SU-DHL-6 (cell line): ENCODE measurements around the gene SLC30A10.

ENCODE experiments used
- EZH2phosphoT487 ChIP-seq: fragments of 200-600 bp; sonication (generic), shearing (Covaris generic); conservative IDR thresholded peaks from 2 replicates; pipeline ENCODE4 v1.6.1; 2018; ENCODE audit warnings: mild to moderate bottlenecking, antibody characterized with exemption, low read length, moderate library complexity, mixed read lengths
- TF ChIP-seq, protein P1 (sequence below): fragments of 200-600 bp; sonication (generic); IDR thresholded peaks from one replicate; pipeline ENCODE4 v1.5.1; 2017; ENCODE audit warnings: antibody characterized with exemption, mild to moderate bottlenecking, low read length, moderate library complexity; ENCODE audit not compliant: insufficient read depth, poor library complexity, severe bottlenecking

DNA sequence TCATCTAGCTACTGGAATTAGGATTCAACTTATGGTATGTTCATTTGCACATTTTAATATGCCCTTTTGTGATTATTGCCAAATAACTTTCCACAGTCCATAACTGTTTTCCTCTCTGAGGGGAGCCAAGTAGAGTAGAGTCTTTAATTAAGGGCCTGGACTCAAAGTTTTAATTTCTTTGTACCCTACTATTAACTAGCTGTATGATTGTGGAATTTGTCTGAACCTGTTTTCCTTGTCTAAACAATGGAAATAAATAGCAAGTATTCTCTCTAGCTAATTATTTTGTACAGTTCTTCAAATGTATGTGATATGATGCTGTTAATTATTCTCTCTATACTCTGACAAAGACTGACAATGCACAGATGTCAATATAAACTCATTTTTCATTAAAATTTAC lies 24.0 kb upstream of the SLC30A10 start:
- TF ChIP-seq, protein P1, sequence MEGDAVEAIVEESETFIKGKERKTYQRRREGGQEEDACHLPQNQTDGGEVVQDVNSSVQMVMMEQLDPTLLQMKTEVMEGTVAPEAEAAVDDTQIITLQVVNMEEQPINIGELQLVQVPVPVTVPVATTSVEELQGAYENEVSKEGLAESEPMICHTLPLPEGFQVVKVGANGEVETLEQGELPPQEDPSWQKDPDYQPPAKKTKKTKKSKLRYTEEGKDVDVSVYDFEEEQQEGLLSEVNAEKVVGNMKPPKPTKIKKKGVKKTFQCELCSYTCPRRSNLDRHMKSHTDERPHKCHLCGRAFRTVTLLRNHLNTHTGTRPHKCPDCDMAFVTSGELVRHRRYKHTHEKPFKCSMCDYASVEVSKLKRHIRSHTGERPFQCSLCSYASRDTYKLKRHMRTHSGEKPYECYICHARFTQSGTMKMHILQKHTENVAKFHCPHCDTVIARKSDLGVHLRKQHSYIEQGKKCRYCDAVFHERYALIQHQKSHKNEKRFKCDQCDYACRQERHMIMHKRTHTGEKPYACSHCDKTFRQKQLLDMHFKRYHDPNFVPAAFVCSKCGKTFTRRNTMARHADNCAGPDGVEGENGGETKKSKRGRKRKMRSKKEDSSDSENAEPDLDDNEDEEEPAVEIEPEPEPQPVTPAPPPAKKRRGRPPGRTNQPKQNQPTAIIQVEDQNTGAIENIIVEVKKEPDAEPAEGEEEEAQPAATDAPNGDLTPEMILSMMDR: no peak
- no peak for TF ChIP-seq EZH2phosphoT487
